Pancreas (tissue), 10 donors: Measurements from ENCODE around the gene ALKBH1. TPM values are rescaled to one million over a fixed set of nuclear protein-coding genes. Genes with fewer than 3 reads are reported as not detected.

Experiments used
- ATAC-seq, 4 donors: fragments of 200-7000 bp; cut with Tn5 transposase; one replicate each; pipeline versions ENCODE4 v1.8.0 to v1.9.1; 2020; ENCODE audit warnings: mild to moderate bottlenecking in 4 of 4, moderate library complexity in 4 of 4
- DNase-seq, 6 donors: peaks; one replicate each; pipeline ENCODE4 v3.0.0-alpha.2; 2020
- FAIRE-seq: peaks from 2 replicates; lab custom pipeline; 2012; peaks lifted over from hg19 to GRCh38; lab: Jason Lieb, UNC
- H3K27ac ChIP-seq, 4 donors: fragments of 200-600 bp; sonication (generic); 1 replicate in 3 of 4; 2 replicates in 1 of 4; pipeline versions ENCODE4 v1.5.0 to v1.8.0; 2020
- H3K27me3 ChIP-seq, 4 donors: fragments of 200-600 bp; one replicate each; pipeline ENCODE4 v1.8.0; 2021
- H3K36me3 ChIP-seq, 3 donors: fragments of 200-600 bp; sonication (generic) in 1 of 3; one replicate each; pipeline versions ENCODE4 v1.5.0 to v1.8.0; 2020 to 2021
- H3K4me1 ChIP-seq, 3 donors: fragments of 200-600 bp; one replicate each; pipeline ENCODE4 v1.8.0; 2021
- H3K4me3 ChIP-seq, 4 donors: fragments of 200-600 bp; sonication (generic) in 2 of 4; one replicate each; pipeline versions ENCODE4 v1.5.0 to v1.8.0; 2020 to 2021
- H3K9me3 ChIP-seq, 4 donors: fragments of 200-600 bp; one replicate each; pipeline ENCODE4 v1.8.0; 2021
- WGBS, 2 donors: extraction: QIAGEN DNeasy Blood & Tissue Kit; methylation state at CpG; one replicate each; pipeline ENCODE4 v1.1.7; 2013; 5-methylcytosine and 5-hydroxymethylcytosine counted together
- intact Hi-C, 3 donors: fragments of 100-400 bp; cut with DNase I; formaldehyde crosslinking; loops; one replicate each; pipeline versions ENCODE4 v1.11.1 to v1.14.2; 2022
- polyA plus RNA-seq, 2 donors: library from polyadenylated mRNA; stranded (reverse); fragments of 200-250 nt; gene quantifications; one replicate each; pipeline ENCODE4 v1.2.3, GENCODE V29; 2013
- total RNA-seq, 6 donors: library from RNA; stranded (reverse); fragmentation: NEBNext Ultra II Directional in 4 of 6; extraction: Animal tissue kit (Norgen Biotek cat#: 25700) in 4 of 6; gene quantifications; one replicate each; pipeline versions ENCODE4 v1.2.1 to v1.2.4, GENCODE V29; 2021 to 2023
- TF ChIP-seq, protein P1 (sequence below), 4 donors: fragments of 200-600 bp; sonication (generic) in 3 of 4; IDR thresholded peaks; one replicate each; pipeline versions ENCODE4 v1.5.0 to v1.8.0; 2021; ENCODE audit warnings: antibody characterized with exemption in 4 of 4
- donor health status: healthy with polysubstance abuse.
- donor health status: DM: no; HTN: no; CAD: no; lungs with moderate emphysema.
- donor health status: DM: no; HTN: no; CAD: no.
- donor health status: control.
- donor health status: control.
- donor health status: Bipolar disorder and iron deficiency.
- donor health status: DM: yes; HTN: yes; CAD: no.
- donor health status: DM: no; HTN: no; CAD: no.
- donor health status: DM: no; HTN: no; CAD: no.
- donor health status: DM: yes; HTN: yes; CAD: no.

The ALKBH1 gene
- total and polyA plus RNA-seq, 8 donors, result 3.5 to 9.7 (median 5.2) TPM

DNA sequence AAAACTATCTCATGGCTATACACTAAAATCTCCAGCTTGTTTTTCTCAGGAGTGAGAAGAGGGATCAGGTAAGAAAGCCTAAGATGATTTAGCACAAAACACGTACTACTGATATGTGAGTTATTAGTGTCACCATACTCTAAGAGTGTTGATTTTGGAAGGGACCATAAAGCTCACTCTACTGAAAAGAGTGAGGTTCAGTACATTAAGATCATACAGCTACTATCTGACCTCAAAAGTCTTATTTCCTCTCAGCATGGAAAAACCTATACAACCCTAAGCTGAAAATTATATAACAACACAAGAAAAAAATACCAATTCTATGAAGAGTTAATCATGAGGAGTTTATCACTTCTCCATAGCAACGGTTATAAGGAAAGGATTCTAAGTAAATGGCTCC lies 33.6 kb upstream of the ALKBH1 start:
- no peak for FAIRE-seq
- H3K36me3 ChIP-seq, result peaks cover 0 to 23% (median 8%) of the 10 kb centered on the region in 3 donors

DNA sequence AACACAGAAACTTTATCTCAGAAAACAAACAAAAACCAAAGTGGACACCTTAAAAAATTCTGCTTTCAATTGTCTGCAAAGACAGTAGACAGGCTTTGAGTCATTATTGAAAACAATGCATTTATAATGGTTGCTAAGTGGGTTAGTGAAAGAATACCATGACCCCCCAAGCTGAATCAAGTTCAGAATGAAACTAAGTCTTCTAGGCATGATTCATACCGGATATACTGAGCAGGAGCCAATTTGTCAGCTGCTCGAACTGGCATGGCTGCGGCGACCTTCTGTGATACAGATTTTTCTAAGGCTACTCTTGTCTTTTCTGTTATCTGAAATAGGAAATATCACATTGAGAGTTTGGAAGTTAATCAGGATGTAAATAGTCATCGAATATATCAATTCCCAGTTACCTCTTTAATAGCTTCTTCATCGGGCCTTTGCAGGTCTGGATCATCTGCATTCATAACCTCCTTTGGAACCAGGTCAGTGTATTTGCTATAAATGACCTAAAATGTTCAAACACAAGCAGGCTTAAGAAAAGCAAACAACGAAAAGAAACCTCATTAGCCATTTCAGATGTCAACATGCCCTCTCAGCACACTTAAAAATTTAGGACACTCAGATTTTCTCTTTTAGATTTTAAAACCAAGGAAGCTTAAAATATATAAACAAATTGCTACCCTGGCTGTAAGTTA lies 30.9 kb upstream of the ALKBH1 start:
- TF ChIP-seq, protein P1, sequence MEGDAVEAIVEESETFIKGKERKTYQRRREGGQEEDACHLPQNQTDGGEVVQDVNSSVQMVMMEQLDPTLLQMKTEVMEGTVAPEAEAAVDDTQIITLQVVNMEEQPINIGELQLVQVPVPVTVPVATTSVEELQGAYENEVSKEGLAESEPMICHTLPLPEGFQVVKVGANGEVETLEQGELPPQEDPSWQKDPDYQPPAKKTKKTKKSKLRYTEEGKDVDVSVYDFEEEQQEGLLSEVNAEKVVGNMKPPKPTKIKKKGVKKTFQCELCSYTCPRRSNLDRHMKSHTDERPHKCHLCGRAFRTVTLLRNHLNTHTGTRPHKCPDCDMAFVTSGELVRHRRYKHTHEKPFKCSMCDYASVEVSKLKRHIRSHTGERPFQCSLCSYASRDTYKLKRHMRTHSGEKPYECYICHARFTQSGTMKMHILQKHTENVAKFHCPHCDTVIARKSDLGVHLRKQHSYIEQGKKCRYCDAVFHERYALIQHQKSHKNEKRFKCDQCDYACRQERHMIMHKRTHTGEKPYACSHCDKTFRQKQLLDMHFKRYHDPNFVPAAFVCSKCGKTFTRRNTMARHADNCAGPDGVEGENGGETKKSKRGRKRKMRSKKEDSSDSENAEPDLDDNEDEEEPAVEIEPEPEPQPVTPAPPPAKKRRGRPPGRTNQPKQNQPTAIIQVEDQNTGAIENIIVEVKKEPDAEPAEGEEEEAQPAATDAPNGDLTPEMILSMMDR (IDR thresholded peaks at IDR 0.05), result no peak
- ATAC-seq, result peak; percentile 54 to 87 (median 80)

More for the DNA sequence above, 33.6 kb upstream of the ALKBH1 start:
- H3K4me1 ChIP-seq, result peaks cover 3 to 12% (median 4%) of the 10 kb centered on the region in 3 donors
- TF ChIP-seq, protein P1 (IDR thresholded peaks at IDR 0.05), result no peak
- no peaks in the 10 kb centered on the region for H3K9me3 ChIP-seq
- H3K4me3 ChIP-seq, result no peak overlapping the region
- no peak for DNase-seq
- no peak overlapping the region for H3K27ac ChIP-seq
- no peaks in the 10 kb centered on the region for H3K27me3 ChIP-seq
- ATAC-seq, result no peak
- intact Hi-C loops, result no loop called here
- 67 to 71% methylated on average over 2 of the region's 2 CpGs for WGBS, 2 donors

DNA sequence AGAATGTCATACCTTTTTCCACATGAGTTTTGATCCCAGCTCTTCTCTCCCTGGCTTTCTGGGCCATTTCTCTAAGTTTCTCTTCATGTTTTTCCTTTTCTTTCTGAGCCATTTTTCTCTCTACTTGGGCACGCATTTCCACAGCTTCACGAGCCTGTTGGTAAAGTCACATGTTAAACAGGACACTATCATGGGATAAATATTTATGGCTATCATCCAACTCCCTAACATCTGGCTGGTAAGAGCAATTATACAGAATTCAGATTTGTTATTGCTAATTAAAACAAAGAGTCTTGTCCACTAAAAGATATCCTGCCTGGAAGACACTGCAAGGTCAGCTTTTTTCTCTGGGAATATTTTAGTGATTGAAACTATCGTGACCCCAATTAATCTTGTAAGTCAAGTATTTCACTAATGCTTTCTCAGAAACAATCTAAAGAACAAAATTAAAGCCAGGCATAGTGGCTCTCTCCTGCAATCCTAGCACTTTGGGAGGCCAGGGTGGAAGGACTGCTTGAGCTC lies 23.2 kb upstream of the ALKBH1 start:
- WGBS, 2 donors, result 84 to 87% methylated on average over 3 of the region's 3 CpGs
- Histone ChIP-seq H3K27ac (no peak overlapping the region), H3K9me3 (no peaks in the 10 kb centered on the region), H3K4me3 (no peak overlapping the region), H3K4me1 (no peaks in the 10 kb centered on the region), H3K36me3 (peaks cover 6 to 91% (median 62%) of the 10 kb centered on the region in 3 donors), H3K27me3 (no peaks in the 10 kb centered on the region)
- ATAC-seq (no peak), FAIRE-seq (no peak), DNase-seq (no peak)
- intact Hi-C loops, result no loop called here
- TF ChIP-seq, protein P1 (IDR thresholded peaks at IDR 0.05), result no peak

More for the DNA sequence above, 30.9 kb upstream of the ALKBH1 start:
- Histone ChIP-seq H3K27me3 (no peaks in the 10 kb centered on the region), H3K27ac (peak overlapping the region in 1 of 4 donors; percentile 30), H3K9me3 (no peaks in the 10 kb centered on the region), H3K4me3 (no peak overlapping the region), H3K36me3 (peaks cover 6 to 40% (median 28%) of the 10 kb centered on the region in 3 donors), H3K4me1 (peaks cover 3 to 12% (median 4%) of the 10 kb centered on the region in 3 donors)
- WGBS, 2 donors, result 35 to 45% methylated on average over 7 of the region's 7 CpGs
- intact Hi-C loops, result no loop called here
- DNase-seq (peak in 2 of 6 donors; percentile 15 to 35), FAIRE-seq (no peak)

DNA sequence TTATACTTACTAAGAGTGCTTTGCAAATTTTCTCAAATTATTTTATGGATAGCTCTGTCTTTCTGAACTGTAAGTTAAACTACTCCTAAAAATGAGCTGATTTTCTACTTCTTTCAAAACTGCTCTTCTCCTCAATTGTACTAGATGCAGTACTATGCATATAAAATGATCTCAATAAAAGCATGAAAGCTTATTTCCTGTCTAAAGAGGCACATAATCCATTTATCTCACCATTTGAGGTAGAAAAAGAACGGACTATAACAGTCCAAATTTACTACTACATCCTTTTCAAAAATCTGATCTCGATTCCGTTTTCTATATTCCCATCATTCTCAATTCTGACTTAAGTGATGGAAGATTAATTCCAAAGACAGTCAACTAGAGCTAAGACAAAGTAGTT lies 14.5 kb upstream of the ALKBH1 start:
- no peak for FAIRE-seq
- H3K9me3 ChIP-seq, result no peaks in the 10 kb centered on the region
- H3K27ac ChIP-seq, result no peak overlapping the region
- no peak overlapping the region for H3K4me3 ChIP-seq
- DNase-seq, result no peak
- WGBS, 2 donors, result 94 to 99% methylated on average over 3 of the region's 3 CpGs
- no peak for ATAC-seq
- H3K27me3 ChIP-seq, result no peaks in the 10 kb centered on the region
- intact Hi-C loops, result no loop called here
- no peaks in the 10 kb centered on the region for H3K4me1 ChIP-seq
- TF ChIP-seq, protein P1 (IDR thresholded peaks at IDR 0.05), result no peak
- peaks cover 3 to 80% (median 28%) of the 10 kb centered on the region in 3 donors for H3K36me3 ChIP-seq

DNA sequence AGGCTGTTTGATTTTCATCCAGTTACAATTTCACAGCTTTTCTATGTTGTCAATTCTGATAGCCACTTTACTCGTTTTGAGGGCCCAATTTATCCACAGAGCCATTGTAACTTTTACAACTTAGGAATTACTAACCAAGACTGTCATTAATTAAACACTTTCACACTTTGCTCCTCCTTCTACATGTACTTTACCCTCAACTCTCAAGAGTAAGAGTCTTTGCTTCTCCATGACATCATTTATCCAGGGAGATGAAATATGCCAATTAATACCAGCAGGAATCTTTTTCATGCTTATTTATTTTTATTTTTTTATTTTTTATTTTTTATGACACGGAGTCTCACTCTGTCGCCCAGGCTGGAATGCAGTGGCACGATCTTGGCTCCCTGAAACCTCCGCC lies 13.6 kb upstream of the ALKBH1 start:
- no peaks in the 10 kb centered on the region for H3K27me3 ChIP-seq
- FAIRE-seq (no peak), DNase-seq (no peak), ATAC-seq (no peak)
- intact Hi-C loops, result no loop called here
- H3K27ac ChIP-seq, result no peak overlapping the region
- H3K4me1 ChIP-seq, result no peaks in the 10 kb centered on the region
- TF ChIP-seq, protein P1 (IDR thresholded peaks at IDR 0.05), result no peak
- H3K9me3 ChIP-seq, result no peaks in the 10 kb centered on the region
- no peak overlapping the region for H3K4me3 ChIP-seq
- peaks cover 3 to 80% (median 30%) of the 10 kb centered on the region in 3 donors for H3K36me3 ChIP-seq
- 89 to 90% methylated on average over 5 of the region's 5 CpGs for WGBS, 2 donors
